Subcutaneous abdominal adipose tissue (tissue), 5 donors: Measurements from ENCODE around the gene FBN1.
A peak's percentile ranks its signal among the peaks of the same experiment; 100 is the strongest.

ENCODE experiments used
- H3K27ac ChIP-seq: one replicate; pipeline ENCODE4 v1.7.0; 2013; ENCODE audit warnings: low read depth, mild to moderate bottlenecking, inconsistent platforms, low read length, moderate library complexity
- H3K27me3 ChIP-seq, 5 donors: one replicate each; pipeline ENCODE4 v1.7.0; 2013; ENCODE audit warnings: low read length in 5 of 5, inconsistent platforms in 1 of 5; ENCODE audit not compliant: control insufficient read depth in 5 of 5, insufficient read depth in 4 of 5
- H3K36me3 ChIP-seq, 5 donors: one replicate each; pipeline ENCODE4 v1.7.0; 2013; ENCODE audit warnings: low read length in 5 of 5; ENCODE audit not compliant: control insufficient read depth in 5 of 5, insufficient read depth in 5 of 5
- H3K4me1 ChIP-seq, 5 donors: one replicate each; pipeline ENCODE4 v1.7.0; 2013; ENCODE audit warnings: low read length in 5 of 5, mild to moderate bottlenecking in 3 of 5, moderate library complexity in 1 of 5; ENCODE audit not compliant: control insufficient read depth in 5 of 5, insufficient read depth in 5 of 5
- H3K4me3 ChIP-seq, 5 donors: one replicate each; pipeline ENCODE4 v1.7.0; 2013; ENCODE audit warnings: low read length in 5 of 5, low read depth in 1 of 5
- H3K9ac ChIP-seq, 5 donors: one replicate each; pipeline ENCODE4 v1.7.0; 2013; ENCODE audit warnings: low read length in 5 of 5, mild to moderate bottlenecking in 4 of 5, moderate library complexity in 3 of 5
- H3K9me3 ChIP-seq, 5 donors: one replicate each; pipeline ENCODE4 v1.7.0; 2013; ENCODE audit warnings: low read length in 5 of 5; ENCODE audit not compliant: control insufficient read depth in 5 of 5
- donor health status: healthy.
- donor health status: healthy.
- donor health status: healthy.
- donor health status: healthy.
- donor health status: healthy.

The FBN1 gene

DNA sequence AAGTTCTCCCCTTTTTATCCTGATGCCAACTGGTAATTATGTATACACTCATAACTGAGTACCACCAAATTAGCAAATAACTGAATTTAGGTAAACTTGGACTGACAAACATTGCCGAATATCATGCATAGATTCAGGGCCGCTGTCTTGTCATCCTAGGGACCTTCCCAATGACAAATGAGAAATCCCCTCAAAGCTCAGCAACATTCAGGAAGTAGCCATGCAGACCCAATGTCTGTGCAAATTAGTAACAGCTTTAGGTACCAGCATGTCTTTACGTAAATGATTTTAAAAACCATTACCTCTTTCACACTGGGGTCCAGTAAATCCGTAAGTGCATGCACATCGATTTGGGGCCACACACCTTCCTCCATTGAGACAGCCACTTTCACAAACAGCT, 49.5 kb downstream of the FBN1 start:
- no peaks in the 10 kb centered on the region for H3K27me3 ChIP-seq
- no peak overlapping the region for H3K4me3 ChIP-seq
- no peaks in the 10 kb centered on the region for H3K9me3 ChIP-seq
- H3K27ac ChIP-seq = no peak overlapping the region
- no peak overlapping the region for H3K9ac ChIP-seq
- peaks cover 25 to 35% (median 29%) of the 10 kb centered on the region in 5 donors for H3K36me3 ChIP-seq
- peaks cover 0 to 9% (median 3%) of the 10 kb centered on the region in 5 donors for H3K4me1 ChIP-seq

DNA sequence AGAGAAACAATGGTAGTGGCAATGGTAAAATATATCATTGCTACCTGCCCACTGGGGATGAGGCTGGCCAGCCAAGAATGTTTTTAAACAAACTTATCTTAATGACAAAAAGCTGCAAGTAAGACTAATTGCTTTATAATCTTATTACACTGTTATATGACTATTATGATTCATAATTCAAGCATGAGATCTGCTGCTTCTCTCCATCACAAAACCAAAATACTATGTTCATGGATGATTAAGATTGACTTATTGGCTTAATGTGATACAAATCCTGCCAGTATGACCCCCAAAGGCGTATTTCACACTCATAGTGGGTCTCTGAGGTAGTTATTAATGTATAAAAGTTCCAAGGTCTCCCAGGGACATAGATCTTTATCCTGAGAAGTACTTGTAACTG, 52.6 kb downstream of the FBN1 start:
- Histone ChIP-seq H3K27ac (no peak overlapping the region), H3K27me3 (no peaks in the 10 kb centered on the region), H3K36me3 (peaks cover 10 to 25% (median 13%) of the 10 kb centered on the region in 5 donors)

DNA sequence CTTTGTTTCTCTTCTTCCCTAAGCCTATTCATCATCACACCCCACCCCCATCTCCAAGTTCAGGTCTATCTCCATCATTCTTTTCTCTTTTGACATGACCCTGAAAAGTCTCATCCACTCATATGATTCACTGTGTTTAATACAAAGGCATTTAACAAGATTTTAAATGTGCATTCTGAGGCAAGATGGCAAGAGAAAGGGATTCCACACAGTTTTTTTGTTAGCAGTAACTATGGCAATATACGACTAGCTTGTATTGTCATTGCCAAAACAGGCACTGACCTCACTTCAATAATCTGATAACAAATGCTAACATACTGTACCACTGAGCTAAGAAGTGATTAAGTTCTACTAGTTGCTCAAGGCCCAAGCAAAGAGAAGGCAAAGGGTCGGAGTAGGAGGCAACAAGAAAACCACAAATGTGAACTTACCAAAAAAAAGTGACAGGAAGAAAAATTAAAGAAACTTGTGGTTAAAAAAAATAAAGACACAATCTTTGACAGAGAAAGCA, 53.2 kb downstream of the FBN1 start:
- Histone ChIP-seq H3K4me1 (peaks cover 0 to 9% (median 5%) of the 10 kb centered on the region in 5 donors), H3K36me3 (peaks cover 6 to 25% (median 8%) of the 10 kb centered on the region in 5 donors), H3K4me3 (no peak overlapping the region), H3K9me3 (no peaks in the 10 kb centered on the region), H3K27me3 (no peaks in the 10 kb centered on the region), H3K27ac (no peak overlapping the region), H3K9ac (no peak overlapping the region)

More for the DNA sequence above, 52.6 kb downstream of the FBN1 start:
- Histone ChIP-seq H3K9ac (no peak overlapping the region), H3K9me3 (no peaks in the 10 kb centered on the region), H3K4me1 (peaks cover 0 to 9% (median 5%) of the 10 kb centered on the region in 5 donors), H3K4me3 (no peak overlapping the region)

DNA sequence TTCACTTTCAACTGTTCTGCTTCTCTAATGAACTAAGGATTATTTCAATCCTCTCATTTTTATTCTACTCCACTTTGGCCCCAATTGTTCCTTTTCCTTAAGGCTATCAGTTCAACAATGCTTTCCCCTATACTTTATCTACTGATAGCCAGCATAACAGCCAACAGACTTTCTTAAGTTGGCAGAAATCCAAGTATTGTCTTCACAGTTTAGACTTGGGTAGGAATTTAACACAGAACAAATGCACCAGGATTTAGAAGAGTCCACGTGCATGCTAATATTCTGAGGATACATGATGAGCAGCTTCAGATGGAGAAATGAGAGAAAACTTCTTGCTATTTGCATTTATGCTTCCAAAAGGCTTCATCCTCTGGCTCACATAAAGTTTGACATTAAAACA, 54.8 kb downstream of the FBN1 start:
- H3K9ac ChIP-seq = no peak overlapping the region
- H3K27ac ChIP-seq = no peak overlapping the region
- no peaks in the 10 kb centered on the region for H3K9me3 ChIP-seq
- H3K36me3 ChIP-seq = peaks cover 3 to 22% (median 5%) of the 10 kb centered on the region in 5 donors
- H3K4me3 ChIP-seq = no peak overlapping the region
- H3K27me3 ChIP-seq = no peaks in the 10 kb centered on the region
- H3K4me1 ChIP-seq = peaks cover 0 to 5% (median 0%) of the 10 kb centered on the region in 5 donors

DNA sequence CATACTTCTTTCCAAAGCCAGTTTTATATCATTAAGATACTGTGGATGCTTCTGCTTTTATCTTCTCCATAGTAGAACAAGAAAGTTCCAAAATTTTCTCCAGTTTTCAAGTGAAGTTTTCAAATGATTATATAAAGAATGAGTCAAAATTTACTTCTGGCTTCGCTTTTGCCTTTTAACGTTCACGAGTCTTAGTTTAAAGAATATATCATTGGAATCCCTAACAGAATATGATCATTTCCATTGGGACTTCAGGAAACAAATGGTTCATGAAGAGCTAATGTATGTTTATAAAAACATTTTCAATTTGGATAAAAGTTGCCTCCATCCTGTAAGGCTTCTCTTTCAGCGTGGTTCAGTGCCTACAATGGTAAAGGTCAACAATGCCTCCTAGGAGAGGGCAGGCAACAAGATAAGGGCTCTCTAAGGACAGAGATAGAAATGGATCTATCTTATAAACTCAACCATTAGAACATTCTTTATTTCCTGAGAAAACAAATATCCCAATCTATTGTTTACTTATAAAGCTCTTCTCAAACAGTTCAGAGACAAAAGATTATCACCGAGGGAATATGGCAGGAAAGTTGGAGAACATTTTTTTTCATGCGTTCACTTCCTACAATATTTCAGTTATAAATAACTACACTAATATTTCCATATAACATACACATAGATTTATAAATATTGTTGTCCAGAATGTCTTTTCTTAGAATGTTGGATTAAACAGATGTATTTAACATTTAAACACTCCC, 60.5 kb downstream of the FBN1 start:
- Histone ChIP-seq H3K9me3 (no peaks in the 10 kb centered on the region), H3K9ac (no peak overlapping the region), H3K4me1 (peaks cover 3 to 34% (median 24%) of the 10 kb centered on the region in 5 donors), H3K27me3 (no peaks in the 10 kb centered on the region), H3K4me3 (no peak overlapping the region), H3K36me3 (peaks cover 0 to 2% (median 0%) of the 10 kb centered on the region in 5 donors), H3K27ac (peak overlapping the region; percentile 4)

DNA sequence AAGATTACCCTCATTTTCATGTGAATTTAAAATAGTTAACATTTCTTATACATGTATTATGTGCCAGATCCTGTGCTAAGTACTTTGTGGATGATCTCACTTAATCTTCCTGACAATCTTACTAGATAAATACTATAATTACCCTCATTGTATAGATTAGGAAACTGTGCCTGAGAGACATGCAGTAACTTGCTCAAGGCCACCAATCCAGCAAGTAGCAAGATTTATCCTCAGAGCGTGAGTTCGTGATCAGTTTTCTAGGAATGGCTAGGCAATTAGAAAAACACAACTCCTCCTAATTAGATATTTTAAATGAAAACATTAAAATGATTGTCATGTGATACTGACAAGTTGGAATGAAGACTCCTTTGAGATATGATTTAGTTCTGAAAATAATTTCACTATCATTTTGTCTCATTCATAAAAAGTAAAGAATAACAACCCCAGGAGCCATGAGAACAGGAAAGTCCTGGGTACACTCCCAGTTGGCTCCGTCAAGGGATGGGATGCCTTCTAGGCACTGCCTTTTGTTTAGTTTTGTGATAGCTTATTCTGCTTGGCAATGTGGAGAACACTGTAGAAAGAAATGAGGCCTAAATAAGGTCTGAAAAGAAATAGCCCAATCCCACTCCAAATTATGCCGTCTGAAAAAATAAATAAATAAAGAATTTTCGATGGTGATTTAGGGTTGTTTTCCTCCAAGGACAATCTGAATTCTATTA, 61.3 kb downstream of the FBN1 start:
- Histone ChIP-seq H3K27ac (peak overlapping the region; percentile 4), H3K9ac (no peak overlapping the region), H3K4me3 (no peak overlapping the region)

DNA sequence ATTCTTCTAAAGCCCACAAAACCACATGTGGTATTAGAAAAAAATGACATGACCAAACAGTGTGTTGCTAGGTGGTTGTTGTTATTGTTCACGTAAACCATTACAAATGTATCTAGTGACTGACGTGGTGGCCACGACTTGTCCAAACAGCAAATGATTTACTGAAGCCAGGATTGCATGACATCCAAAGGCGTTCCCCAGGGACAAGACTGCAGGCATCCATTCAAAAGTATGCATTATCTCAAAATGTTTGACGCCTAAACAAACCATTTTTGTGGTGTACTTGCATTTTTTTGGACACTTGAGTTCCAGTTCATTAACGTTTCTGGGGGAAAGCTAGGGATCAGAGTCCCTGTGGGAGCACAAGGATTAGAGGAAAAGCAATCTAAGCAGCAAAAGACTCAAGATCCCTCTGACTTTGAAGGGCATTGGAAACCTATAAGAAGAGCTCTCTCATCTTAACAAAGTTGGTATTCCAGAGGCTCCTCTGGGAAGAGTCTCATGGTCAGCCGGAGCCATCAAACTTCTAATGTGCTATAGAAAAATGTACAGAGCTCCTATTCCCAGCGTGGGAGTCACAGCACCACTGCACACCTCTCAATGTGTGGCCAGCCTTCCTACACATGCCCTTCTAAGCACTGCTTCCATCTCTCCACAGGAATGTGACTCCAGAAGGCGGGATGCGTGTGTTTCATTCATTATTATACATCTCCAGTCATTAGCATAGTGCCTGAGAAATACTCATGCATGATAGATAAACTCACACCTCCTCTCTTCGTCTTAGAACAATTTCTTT, 62.9 kb downstream of the FBN1 start:
- Histone ChIP-seq H3K4me3 (no peak overlapping the region), H3K27me3 (no peaks in the 10 kb centered on the region), H3K36me3 (no peaks in the 10 kb centered on the region), H3K27ac (peak overlapping the region; percentile 31), H3K9me3 (no peaks in the 10 kb centered on the region), H3K4me1 (peaks cover 3 to 45% (median 35%) of the 10 kb centered on the region in 5 donors), H3K9ac (no peak overlapping the region)

More for the DNA sequence above, 61.3 kb downstream of the FBN1 start:
- Histone ChIP-seq H3K36me3 (peaks cover 0 to 1% (median 0%) of the 10 kb centered on the region in 5 donors), H3K9me3 (no peaks in the 10 kb centered on the region), H3K27me3 (no peaks in the 10 kb centered on the region), H3K4me1 (peaks cover 3 to 41% (median 31%) of the 10 kb centered on the region in 5 donors)

DNA sequence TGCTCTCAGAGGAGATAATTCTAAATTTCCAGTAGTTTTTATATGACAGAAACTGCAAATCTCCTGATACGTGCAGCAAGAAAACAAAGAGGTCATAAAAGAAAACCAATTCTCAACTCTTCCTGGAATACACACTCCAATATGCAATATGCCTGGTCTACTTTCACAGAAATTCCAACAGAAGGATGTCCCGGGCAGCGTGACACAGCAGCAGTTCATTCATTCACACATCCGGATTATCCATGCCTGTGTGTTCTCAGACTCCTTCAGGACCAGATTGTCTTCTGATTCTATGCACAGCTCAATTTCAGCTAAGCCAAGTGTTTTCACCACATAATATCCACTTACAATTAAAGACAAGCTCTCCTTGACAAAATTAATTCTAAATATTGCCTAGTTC, 64.3 kb downstream of the FBN1 start:
- no peaks in the 10 kb centered on the region for H3K36me3 ChIP-seq
- no peak overlapping the region for H3K4me3 ChIP-seq
- peak overlapping the region; percentile 31 for H3K27ac ChIP-seq
- H3K4me1 ChIP-seq = peaks cover 3 to 45% (median 37%) of the 10 kb centered on the region in 5 donors
- H3K27me3 ChIP-seq = no peaks in the 10 kb centered on the region
- H3K9ac ChIP-seq = no peak overlapping the region
- H3K9me3 ChIP-seq = no peaks in the 10 kb centered on the region

DNA sequence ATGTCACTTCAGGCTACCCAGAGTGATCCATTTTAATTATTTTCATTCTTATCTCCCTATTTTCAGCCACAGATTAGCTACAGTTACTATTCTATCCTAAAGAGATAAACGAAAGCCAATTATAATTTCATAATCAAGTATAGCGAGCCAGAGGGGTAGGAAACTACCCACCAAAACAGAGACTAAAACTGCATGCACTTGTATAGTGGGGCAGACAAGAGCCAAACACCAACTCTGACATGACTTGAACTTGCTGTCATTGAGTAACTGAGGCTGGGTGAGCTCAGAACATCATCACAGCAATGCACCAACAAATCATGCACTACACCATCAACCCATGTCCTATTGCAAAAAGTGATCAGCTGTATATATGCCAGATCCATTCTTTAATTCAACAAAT, 64.8 kb downstream of the FBN1 start:
- no peak overlapping the region for H3K9ac ChIP-seq
- H3K27ac ChIP-seq = peak overlapping the region; percentile 31
- H3K36me3 ChIP-seq = no peaks in the 10 kb centered on the region
- H3K4me1 ChIP-seq = peaks cover 3 to 45% (median 37%) of the 10 kb centered on the region in 5 donors
- no peak overlapping the region for H3K4me3 ChIP-seq
- H3K9me3 ChIP-seq = no peaks in the 10 kb centered on the region
- no peaks in the 10 kb centered on the region for H3K27me3 ChIP-seq
